MM.1S (cell line): ENCODE measurements around the gene DAB1.

Source experiments
- DNase-seq: peaks from one replicate; pipeline ENCODE4 v3.0.0-alpha.2; 2015
- H2AFZ ChIP-seq: fragments of 300-600 bp; sonication (generic); 2 replicates; pipeline ENCODE4 v1.6.0; 2016; ENCODE audit warnings: antibody characterized with exemption, low read length
- H3F3A ChIP-seq: fragments of 300-600 bp; sonication (generic); 2 replicates; pipeline ENCODE4 v1.6.1; 2016; ENCODE audit warnings: mild to moderate bottlenecking, antibody characterized with exemption, low read length, moderate library complexity, mixed read lengths; ENCODE audit not compliant: insufficient read depth
- H3K27ac ChIP-seq: fragments of 300-600 bp; sonication (generic); 2 replicates; pipeline ENCODE4 v1.5.1; 2016; ENCODE audit warnings: mild to moderate bottlenecking, low read length
- H3K27me3 ChIP-seq: fragments of 300-600 bp; sonication (generic); replicated peaks from 2 replicates; pipeline ENCODE4 v1.6.0; 2016; ENCODE audit warnings: low read length; ENCODE audit not compliant: insufficient read depth
- H3K36me3 ChIP-seq: fragments of 300-600 bp; sonication (generic); replicated peaks from 2 replicates; pipeline ENCODE4 v1.6.1; 2016; ENCODE audit warnings: mild to moderate bottlenecking, low read length, mixed read lengths; ENCODE audit not compliant: insufficient read depth
- H3K4me1 ChIP-seq: fragments of 300-600 bp; sonication (generic); 2 replicates; pipeline ENCODE4 v1.6.1; 2016; ENCODE audit warnings: low read length, mixed read lengths
- H3K4me2 ChIP-seq: fragments of 300-600 bp; sonication (generic); 2 replicates; pipeline ENCODE4 v1.6.0; 2016; ENCODE audit warnings: low read depth, low read length
- H3K4me3 ChIP-seq: fragments of 300-600 bp; sonication (generic); 2 replicates; pipeline ENCODE4 v1.5.1; 2016; ENCODE audit warnings: low read length, mixed read lengths
- H3K79me2 ChIP-seq: fragments of 300-600 bp; sonication (generic); 2 replicates; pipeline ENCODE4 v1.6.1; 2016; ENCODE audit warnings: mixed run types, low read length, mixed read lengths
- H3K9ac ChIP-seq: fragments of 300-600 bp; sonication (generic); 2 replicates; pipeline ENCODE4 v1.6.1; 2016; ENCODE audit warnings: low read length, mixed read lengths
- H3K9me2 ChIP-seq: fragments of 300-600 bp; sonication (generic); replicated peaks from 2 replicates; pipeline ENCODE4 v1.6.1; 2016; ENCODE audit warnings: mild to moderate bottlenecking, low read length, mixed read lengths; ENCODE audit not compliant: insufficient read depth
- H3K9me3 ChIP-seq: fragments of 300-600 bp; sonication (generic); replicated peaks from 2 replicates; pipeline ENCODE4 v1.6.1; 2016; ENCODE audit warnings: mild to moderate bottlenecking, low read length, mixed read lengths; ENCODE audit not compliant: insufficient read depth
- H4K20me1 ChIP-seq: fragments of 300-600 bp; sonication (generic); 2 replicates; pipeline ENCODE4 v1.6.1; 2016; ENCODE audit warnings: mild to moderate bottlenecking, low read length, moderate library complexity, mixed read lengths; ENCODE audit not compliant: insufficient read depth
- EZH2 ChIP-seq: fragments of 300-600 bp; sonication (generic); optimal IDR thresholded peaks from 2 replicates; pipeline ENCODE3; 2017; ENCODE audit warnings: low read depth, mild to moderate bottlenecking, antibody characterized with exemption, low read length, mixed read lengths
- EZH2phosphoT487 ChIP-seq: fragments of 300-600 bp; sonication (generic); IDR thresholded peaks from 2 replicates; pipeline ENCODE4 v1.6.1; 2018; ENCODE audit warnings: antibody characterized with exemption, low read length
- TF ChIP-seq, protein P1 (sequence below): fragments of 300-600 bp; sonication (generic); IDR thresholded peaks from 2 replicates; pipeline ENCODE4 v1.5.1; 2016; ENCODE audit warnings: antibody characterized with exemption, low read length, mixed read lengths

DAB1 gene

DNA sequence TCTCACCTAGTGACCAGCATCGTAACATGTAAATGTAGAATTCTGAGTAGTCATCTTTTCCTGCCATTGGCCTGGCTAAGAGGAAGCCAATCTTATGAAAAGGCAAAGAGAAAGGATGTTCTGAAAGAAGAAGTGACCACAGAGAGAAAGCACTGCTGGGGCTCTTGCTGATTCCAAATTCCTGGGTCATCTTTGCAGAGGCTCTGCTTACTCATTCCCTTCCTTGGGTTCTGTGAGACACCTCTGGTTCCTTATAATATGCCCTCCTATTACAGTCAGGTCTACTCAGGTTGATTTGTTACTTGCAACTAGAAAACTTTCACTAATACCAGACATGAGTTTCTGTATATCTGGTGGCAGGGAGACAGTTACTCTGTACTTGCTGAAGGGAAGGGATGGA, 259.3 kb downstream of the DAB1 start:
- Histone ChIP-seq H3K4me1 (no peaks in the 10 kb centered on the region), H3F3A (no peaks in the 10 kb centered on the region), H3K4me2 (no peak overlapping the region), H3K4me3 (no peak overlapping the region), H2AFZ (no peak overlapping the region), H4K20me1 (no peaks in the 10 kb centered on the region), H3K79me2 (no peaks in the 10 kb centered on the region), H3K9me2 (no peaks in the 10 kb centered on the region), H3K9me3 (no peaks in the 10 kb centered on the region), H3K9ac (no peak overlapping the region), H3K27ac (no peak overlapping the region), H3K36me3 (no peaks in the 10 kb centered on the region), H3K27me3 (no peaks in the 10 kb centered on the region)
- TF ChIP-seq EZH2 = no peak
- TF ChIP-seq EZH2phosphoT487 = no peak
- TF ChIP-seq, protein P1, sequence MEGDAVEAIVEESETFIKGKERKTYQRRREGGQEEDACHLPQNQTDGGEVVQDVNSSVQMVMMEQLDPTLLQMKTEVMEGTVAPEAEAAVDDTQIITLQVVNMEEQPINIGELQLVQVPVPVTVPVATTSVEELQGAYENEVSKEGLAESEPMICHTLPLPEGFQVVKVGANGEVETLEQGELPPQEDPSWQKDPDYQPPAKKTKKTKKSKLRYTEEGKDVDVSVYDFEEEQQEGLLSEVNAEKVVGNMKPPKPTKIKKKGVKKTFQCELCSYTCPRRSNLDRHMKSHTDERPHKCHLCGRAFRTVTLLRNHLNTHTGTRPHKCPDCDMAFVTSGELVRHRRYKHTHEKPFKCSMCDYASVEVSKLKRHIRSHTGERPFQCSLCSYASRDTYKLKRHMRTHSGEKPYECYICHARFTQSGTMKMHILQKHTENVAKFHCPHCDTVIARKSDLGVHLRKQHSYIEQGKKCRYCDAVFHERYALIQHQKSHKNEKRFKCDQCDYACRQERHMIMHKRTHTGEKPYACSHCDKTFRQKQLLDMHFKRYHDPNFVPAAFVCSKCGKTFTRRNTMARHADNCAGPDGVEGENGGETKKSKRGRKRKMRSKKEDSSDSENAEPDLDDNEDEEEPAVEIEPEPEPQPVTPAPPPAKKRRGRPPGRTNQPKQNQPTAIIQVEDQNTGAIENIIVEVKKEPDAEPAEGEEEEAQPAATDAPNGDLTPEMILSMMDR = no peak
- no peak for DNase-seq

DNA sequence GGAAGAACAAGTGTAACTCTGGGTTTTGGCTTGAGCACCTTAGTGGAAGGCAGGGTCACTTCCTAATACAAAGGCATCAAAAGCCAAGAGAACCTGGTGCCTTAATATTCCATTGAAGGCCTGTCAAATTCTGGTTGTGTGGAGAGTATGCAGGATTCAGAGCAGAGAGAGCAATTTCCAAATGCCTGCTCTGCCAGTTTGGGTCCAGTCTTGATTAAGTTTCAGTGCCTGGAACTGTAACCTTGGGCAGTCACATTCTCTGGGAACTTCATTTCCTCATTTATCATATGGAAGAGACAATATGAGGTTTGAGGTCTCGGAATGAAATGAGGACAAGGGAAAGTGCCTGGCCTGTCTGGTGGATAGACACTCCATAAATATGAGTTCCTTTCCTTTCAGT, 260.1 kb downstream of the DAB1 start:
- Histone ChIP-seq H4K20me1 (no peaks in the 10 kb centered on the region), H3K27me3 (no peaks in the 10 kb centered on the region), H3K4me2 (no peak overlapping the region), H3K79me2 (no peaks in the 10 kb centered on the region), H3K4me3 (no peak overlapping the region), H3K9me2 (no peaks in the 10 kb centered on the region), H3K36me3 (no peaks in the 10 kb centered on the region), H2AFZ (no peak overlapping the region), H3F3A (no peaks in the 10 kb centered on the region), H3K4me1 (no peaks in the 10 kb centered on the region), H3K9ac (no peak overlapping the region), H3K9me3 (no peaks in the 10 kb centered on the region), H3K27ac (no peak overlapping the region)
- TF ChIP-seq, protein P1 = no peak
- TF ChIP-seq EZH2 (no peak), EZH2phosphoT487 (no peak)
- no peak for DNase-seq

DNA sequence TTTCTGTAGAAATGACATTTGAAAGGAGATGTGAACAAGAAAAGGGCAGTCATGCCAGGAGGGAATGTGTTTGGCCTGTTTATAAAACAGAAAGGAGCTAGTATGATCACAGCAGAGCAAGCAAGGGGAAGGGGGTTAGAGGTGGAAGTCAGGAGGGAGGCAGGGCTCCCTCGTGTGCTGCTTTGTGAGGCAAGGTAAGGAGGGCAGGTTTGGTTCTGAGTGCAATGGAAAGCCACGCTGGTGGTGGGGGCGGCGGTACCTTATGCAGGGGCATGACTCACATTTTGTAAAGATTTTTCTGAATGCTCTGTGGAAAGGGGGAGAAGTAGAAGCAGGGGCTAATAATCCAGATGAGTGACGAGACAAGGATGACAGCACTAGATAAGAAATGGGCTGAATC, 260.5 kb downstream of the DAB1 start:
- Histone ChIP-seq H3K4me2 (no peak overlapping the region), H3K4me1 (no peaks in the 10 kb centered on the region), H3K79me2 (no peaks in the 10 kb centered on the region), H3K9me2 (no peaks in the 10 kb centered on the region), H2AFZ (no peak overlapping the region), H4K20me1 (no peaks in the 10 kb centered on the region), H3K27ac (no peak overlapping the region), H3K27me3 (no peaks in the 10 kb centered on the region), H3K36me3 (no peaks in the 10 kb centered on the region), H3F3A (no peaks in the 10 kb centered on the region), H3K4me3 (no peak overlapping the region), H3K9ac (no peak overlapping the region), H3K9me3 (no peaks in the 10 kb centered on the region)
- no peak for DNase-seq
- TF ChIP-seq EZH2phosphoT487 (no peak), EZH2 (no peak)
- TF ChIP-seq, protein P1 = no peak
